SK-N-SH (cell line): ENCODE data around the gene SIPA1. TPM values are rescaled to one million over a fixed set of nuclear protein-coding genes. Genes with fewer than 3 reads are reported as not detected.
A peak's percentile ranks its signal among the peaks of the same experiment; 100 is the strongest.

Experiments
- CTCF ChIA-PET: fragments of 300-600, 350-600 bp; formaldehyde crosslinking; extraction: SDS; loops from one replicate; lab custom pipeline; 2021; lab: Yijun Ruan, JAX
- POLR2A ChIA-PET: fragments of 350-600 bp; sonication (Branson Sonifier 250); formaldehyde crosslinking; extraction: SDS; loops from one replicate; lab custom pipeline; 2020; ENCODE audit warnings: antibody characterized with exemption, inconsistent platforms; lab: Yijun Ruan, JAX
- DNase-seq: peaks from one replicate; pipeline ENCODE4 v3.0.0; 2012
- H2AFZ ChIP-seq: fragments of 200-600 bp; sonication (generic); 2 replicates; pipeline ENCODE4 v1.8.1; 2016; ENCODE audit warnings: antibody characterized with exemption, mild to moderate bottlenecking, low read depth
- H3F3A ChIP-seq: fragments of 200-600 bp; sonication (generic); replicated peaks from 2 replicates; pipeline ENCODE3; 2016; ENCODE audit warnings: antibody characterized with exemption, mild to moderate bottlenecking; ENCODE audit not compliant: insufficient read depth
- H3K27ac ChIP-seq, 2 experiments: fragments of 200-500 bp in 1 of 2; fragments of 200-600 bp in 1 of 2; sonication (Bioruptor generic) in 1 of 2; sonication (generic), shearing (Covaris generic) in 1 of 2; 2 replicates each; pipeline versions ENCODE4 v1.5.1 to v1.6.1; 2014 to 2016; ENCODE audit warnings: low read depth in 2 of 2, inconsistent platforms in 1 of 2, low read length in 1 of 2, mild to moderate bottlenecking in 1 of 2, mixed read lengths in 1 of 2
- H3K27me3 ChIP-seq: fragments of 200-600 bp; sonication (generic), shearing (Covaris generic); 2 replicates; pipeline ENCODE4 v1.6.1; 2016; ENCODE audit warnings: mixed run types; ENCODE audit not compliant: insufficient read depth
- H3K36me3 ChIP-seq, 2 experiments: fragments of 200-500 bp in 1 of 2; fragments of 200-600 bp in 1 of 2; sonication (Bioruptor generic) in 1 of 2; sonication (generic) in 1 of 2; replicated peaks in 1 of 2; 2 replicates each; pipeline versions ENCODE3 to v1.5.1; 2014 to 2016; ENCODE audit warnings: low read length in 1 of 2, mild to moderate bottlenecking in 1 of 2; ENCODE audit not compliant: insufficient read depth in 2 of 2, control insufficient read depth in 1 of 2
- H3K4me1 ChIP-seq, 2 experiments: fragments of 200-500 bp in 1 of 2; fragments of 200-600 bp in 1 of 2; sonication (Bioruptor generic) in 1 of 2; sonication (generic), shearing (Covaris generic) in 1 of 2; 2 replicates each; pipeline versions ENCODE4 v1.5.1 to v1.6.1; 2014 to 2016; ENCODE audit warnings: low read depth in 1 of 2, low read length in 1 of 2, mixed run types in 1 of 2; ENCODE audit not compliant: insufficient read depth in 2 of 2, control insufficient read depth in 1 of 2
- H3K4me2 ChIP-seq: fragments of 200-600 bp; sonication (generic), shearing (Covaris generic); 2 replicates; pipeline ENCODE4 v1.6.1; 2017; ENCODE audit warnings: mixed run types
- H3K4me3 ChIP-seq, 2 experiments: fragments of 200-500 bp in 1 of 2; fragments of 200-600 bp in 1 of 2; sonication (Bioruptor generic) in 1 of 2; sonication (generic), shearing (Covaris generic) in 1 of 2; 2 replicates each; pipeline versions ENCODE4 v1.5.1 to v1.8.1; 2014 to 2016; ENCODE audit warnings: low read depth in 2 of 2, inconsistent platforms in 1 of 2, low read length in 1 of 2, mild to moderate bottlenecking in 1 of 2, mixed read lengths in 1 of 2, moderate library complexity in 1 of 2
- H3K79me2 ChIP-seq: fragments of 200-600 bp; sonication (generic); 2 replicates; pipeline ENCODE4 v1.8.1; 2017; ENCODE audit warnings: mild to moderate bottlenecking; ENCODE audit not compliant: insufficient read depth
- H3K9ac ChIP-seq: fragments of 200-600 bp; sonication (generic); 2 replicates; pipeline ENCODE4 v1.6.1; 2017; ENCODE audit warnings: mixed run types
- H3K9me2 ChIP-seq: fragments of 200-600 bp; sonication (generic); 2 replicates; pipeline ENCODE4 v1.6.1; 2017; ENCODE audit warnings: mixed run types
- H3K9me3 ChIP-seq: fragments of 200-600 bp; sonication (generic); 2 replicates; pipeline ENCODE4 v1.6.1; 2017; ENCODE audit warnings: mixed run types, mild to moderate bottlenecking, moderate library complexity
- H4K20me1 ChIP-seq: fragments of 200-600 bp; sonication (generic); 2 replicates; pipeline ENCODE4 v1.6.1; 2017; ENCODE audit warnings: mild to moderate bottlenecking, mixed run types; ENCODE audit not compliant: insufficient read depth
- MEF2A ChIP-seq: IDR thresholded peaks from 2 replicates; pipeline ENCODE4 v1.4.0; 2012; ENCODE audit warnings: low read depth, borderline replicate concordance
- NFIC ChIP-seq: IDR thresholded peaks from 2 replicates; pipeline ENCODE4 v1.4.0; 2012; ENCODE audit warnings: borderline replicate concordance
- WGBS: methylation state at CpG from one replicate; pipeline ENCODE4 v1.1.6; 2017; ENCODE audit warnings: low lambda C conversion rate; 5-methylcytosine and 5-hydroxymethylcytosine counted together
- polyA plus RNA-seq, 3 experiments: library from polyadenylated mRNA; depleted of rRNA; stranded (reverse); fragments of >200 nt; gene quantifications; 2 replicates each; pipeline ENCODE4 v1.2.3, GENCODE V29; 2012
- TF ChIP-seq, protein P1 (sequence below): IDR thresholded peaks from 2 replicates; pipeline ENCODE4 v1.4.0; 2012; ENCODE audit warnings: low read depth, borderline replicate concordance

The SIPA1 gene
- polyA plus RNA-seq, 1 of the 3 experiments (the other 2 are of a cell fraction), result 18.7 TPM

DNA sequence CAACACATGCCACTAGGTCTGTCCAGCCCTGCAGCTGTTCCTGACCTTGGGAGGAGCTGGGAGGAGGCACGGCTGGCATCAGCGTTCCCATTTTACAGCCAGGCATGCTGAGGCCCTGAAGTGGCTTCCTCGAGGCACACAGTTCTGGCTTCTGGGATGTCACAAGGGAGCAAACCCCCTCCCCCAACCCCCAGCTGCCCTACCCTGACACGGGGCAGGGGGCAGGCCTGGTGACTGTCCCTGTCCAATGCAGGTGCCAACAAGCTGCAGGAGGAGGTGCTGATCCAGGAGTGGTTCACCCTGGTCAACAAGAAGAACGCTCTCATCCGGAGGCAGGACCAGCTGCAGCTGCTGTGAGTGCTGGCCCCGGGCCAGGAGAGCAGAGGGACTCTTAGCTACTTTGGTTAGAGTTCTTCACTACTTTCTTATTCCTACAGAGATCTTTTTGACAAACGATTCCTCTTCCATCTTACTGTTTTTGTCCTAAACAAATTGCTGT, 47.6 kb upstream of the SIPA1 start:
- no peak for DNase-seq
- Histone ChIP-seq H3K36me3 (peaks cover 0 to 23% of the 10 kb centered on the region in 2 experiments), H3K4me1 (peaks cover 0 to 19% of the 10 kb centered on the region in 2 experiments; a peak in 1 of 4 replicates), H2AFZ (no peak overlapping the region), H3K9me3 (no peaks in the 10 kb centered on the region), H4K20me1 (0 out of 2 replicates have a peak, but pooled peaks cover 3% of the 10 kb centered on the region), H3F3A (peaks cover 15% of the 10 kb centered on the region), H3K27ac (no peak overlapping the region), H3K4me3 (no peak overlapping the region), H3K27me3 (no peaks in the 10 kb centered on the region), H3K9me2 (no peaks in the 10 kb centered on the region), H3K4me2 (no peak overlapping the region), H3K9ac (no peak overlapping the region), H3K79me2 (no peaks in the 10 kb centered on the region)
- ChIA-PET CTCF (interaction anchor here (1.1 to 12.8 kb wide), 5 partner anchors 9 to 49 kb away, joined by 3 to 216 read pairs (median 8); partner anchors contain the start of genes EHBP1L1 and FAM89B), POLR2A (interaction anchor here (0.9 to 1.4 kb wide), 2 partner anchors 14 to 16 kb away, joined by 3 to 4 read pairs; no protein-coding TSS in a partner anchor)
- 84% methylated on average over 2 of the region's 8 CpGs for WGBS
- TF ChIP-seq MEF2A (no peak), NFIC (0 out of 2 replicates have a peak, but pooled peaks have one; percentile 8)

DNA sequence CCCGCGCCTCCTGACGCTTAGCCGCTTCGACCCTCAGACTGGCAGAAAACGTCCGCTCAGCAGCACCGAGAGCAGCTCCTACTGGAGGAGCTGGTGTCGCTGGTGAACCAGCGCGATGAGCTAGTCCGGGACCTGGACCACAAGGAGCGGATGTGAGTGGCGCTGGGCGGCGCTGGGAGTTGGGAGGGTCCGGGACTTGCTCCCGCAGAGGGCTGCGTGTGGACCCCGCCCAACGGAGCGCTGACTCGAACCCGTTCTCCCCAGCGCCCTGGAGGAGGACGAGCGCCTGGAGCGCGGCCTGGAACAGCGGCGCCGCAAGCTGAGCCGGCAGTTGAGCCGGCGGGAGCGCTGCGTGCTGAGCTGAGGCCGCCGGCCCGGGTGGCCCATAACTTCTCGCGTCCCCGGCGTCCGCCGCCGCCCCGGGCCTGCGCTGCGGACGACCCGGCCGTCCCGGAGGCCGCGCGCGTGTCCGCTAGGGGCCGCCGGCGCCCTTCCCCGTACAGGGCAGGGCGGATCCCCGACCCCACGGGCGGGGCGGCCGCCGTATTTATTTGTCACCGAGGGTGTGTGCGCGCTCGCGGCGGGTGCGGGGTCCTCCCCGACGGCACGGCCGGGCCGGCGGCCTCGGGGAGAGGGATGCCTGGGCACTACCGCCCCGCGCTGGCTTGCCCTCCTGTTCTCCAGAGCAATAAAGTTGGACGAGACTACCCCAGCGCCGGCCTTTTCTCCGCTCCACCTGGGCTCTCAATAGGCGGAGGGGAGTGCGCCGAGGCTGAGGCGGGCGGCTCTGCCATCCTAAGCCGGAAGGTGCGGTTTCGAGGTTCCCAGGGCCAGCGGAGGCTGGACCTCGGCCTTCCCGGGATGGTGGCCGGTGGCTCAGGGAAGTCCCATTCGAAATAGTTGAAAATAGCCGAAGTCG, 45.7 kb upstream of the SIPA1 start:
- ChIA-PET CTCF (interaction anchor here (0.8 to 12.8 kb wide), 9 partner anchors 13 to 427 kb away, joined by 3 to 216 read pairs (median 4); partner anchors contain the start of genes EHBP1L1 and FAM89B), POLR2A (interaction anchor here (1.2 kb wide), 1 partner anchor 19 kb away, joined by 4 read pairs; the partner anchor contains the start of gene FAM89B)
- H3F3A ChIP-seq, result peaks cover 9% of the 10 kb centered on the region
- no peak overlapping the region for H2AFZ ChIP-seq
- no peaks in the 10 kb centered on the region for H3K79me2 ChIP-seq
- no peaks in the 10 kb centered on the region for H3K9me2 ChIP-seq
- DNase-seq, result no peak
- TF ChIP-seq, protein P1, sequence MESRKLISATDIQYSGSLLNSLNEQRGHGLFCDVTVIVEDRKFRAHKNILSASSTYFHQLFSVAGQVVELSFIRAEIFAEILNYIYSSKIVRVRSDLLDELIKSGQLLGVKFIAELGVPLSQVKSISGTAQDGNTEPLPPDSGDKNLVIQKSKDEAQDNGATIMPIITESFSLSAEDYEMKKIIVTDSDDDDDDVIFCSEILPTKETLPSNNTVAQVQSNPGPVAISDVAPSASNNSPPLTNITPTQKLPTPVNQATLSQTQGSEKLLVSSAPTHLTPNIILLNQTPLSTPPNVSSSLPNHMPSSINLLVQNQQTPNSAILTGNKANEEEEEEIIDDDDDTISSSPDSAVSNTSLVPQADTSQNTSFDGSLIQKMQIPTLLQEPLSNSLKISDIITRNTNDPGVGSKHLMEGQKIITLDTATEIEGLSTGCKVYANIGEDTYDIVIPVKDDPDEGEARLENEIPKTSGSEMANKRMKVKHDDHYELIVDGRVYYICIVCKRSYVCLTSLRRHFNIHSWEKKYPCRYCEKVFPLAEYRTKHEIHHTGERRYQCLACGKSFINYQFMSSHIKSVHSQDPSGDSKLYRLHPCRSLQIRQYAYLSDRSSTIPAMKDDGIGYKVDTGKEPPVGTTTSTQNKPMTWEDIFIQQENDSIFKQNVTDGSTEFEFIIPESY, result no peak
- no peak overlapping the region for H3K4me2 ChIP-seq
- H3K36me3 ChIP-seq, result peaks cover 0 to 23% of the 10 kb centered on the region in 2 experiments
- H3K27me3 ChIP-seq, result no peaks in the 10 kb centered on the region
- WGBS, result 97% methylated on average over 55 of the region's 106 CpGs
- no peaks in the 10 kb centered on the region for H3K9me3 ChIP-seq
- H3K4me3 ChIP-seq, result no peak overlapping the region
- H3K9ac ChIP-seq, result no peak overlapping the region
- H3K27ac ChIP-seq, result no peak overlapping the region
- no peaks in the 10 kb centered on the region for H4K20me1 ChIP-seq
- H3K4me1 ChIP-seq, result peaks cover 0 to 12% of the 10 kb centered on the region in 2 experiments; a peak in 1 of 4 replicates
